Measurements from ENCODE around the gene CMIP.

The CMIP gene

GRCh38 chr16:81627729-81628244 is 183.2 kb downstream of the CMIP start:
- no peak for TF ChIP-seq CTCF (IDR thresholded peaks at IDR 0.05; ENCODE audit: low read depth, low read length, missing control alignments)
- H3K4me3 ChIP-seq (ENCODE audit: low read depth, low read length), result no peak overlapping the region
- DNase-seq (ENCODE audit: low read depth), result no peak

DNA sequence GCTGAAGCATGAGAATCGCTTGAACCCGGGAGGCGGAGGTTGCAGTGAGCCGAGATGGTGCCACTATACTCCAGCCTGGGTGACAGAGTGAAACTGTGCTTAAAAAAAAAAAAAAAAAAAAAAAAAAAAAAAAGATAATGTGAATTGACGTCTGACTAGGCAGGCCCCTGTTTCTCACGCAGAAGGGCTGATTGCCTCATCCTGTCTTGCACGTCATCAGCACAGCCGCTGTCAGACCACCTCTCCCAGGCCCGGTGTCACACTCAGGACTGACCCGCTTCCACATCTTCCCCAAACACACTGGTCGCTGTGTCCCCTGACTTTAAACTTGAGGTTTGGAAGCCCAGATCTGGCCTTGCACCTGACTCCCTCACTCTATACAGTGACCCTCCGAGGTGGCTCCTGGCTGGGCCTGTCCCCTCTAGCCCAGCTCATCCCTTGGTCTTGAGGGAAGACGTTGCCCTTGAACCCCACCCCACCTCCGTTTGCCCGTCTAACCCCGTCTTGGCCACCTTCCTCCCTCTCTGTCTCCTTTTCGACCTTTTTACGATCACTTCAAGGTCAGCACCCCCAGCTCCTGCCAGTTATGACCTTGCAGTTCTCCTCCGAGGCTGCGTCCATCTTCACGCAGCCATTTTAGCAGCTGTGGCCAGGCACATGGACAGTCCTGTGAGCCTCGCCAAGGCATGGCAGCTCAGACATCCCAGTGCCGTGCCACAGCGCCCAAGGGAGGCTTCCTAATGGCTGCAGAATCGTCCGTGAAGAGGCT is 184.6 kb downstream of the CMIP start:
- no peak overlapping the region for H3K4me3 ChIP-seq (ENCODE audit: low read depth, low read length)
- TF ChIP-seq CTCF (IDR thresholded peaks at IDR 0.05; ENCODE audit: low read depth, low read length, missing control alignments), result no peak
- DNase-seq (ENCODE audit: low read depth), result no peak

DNA sequence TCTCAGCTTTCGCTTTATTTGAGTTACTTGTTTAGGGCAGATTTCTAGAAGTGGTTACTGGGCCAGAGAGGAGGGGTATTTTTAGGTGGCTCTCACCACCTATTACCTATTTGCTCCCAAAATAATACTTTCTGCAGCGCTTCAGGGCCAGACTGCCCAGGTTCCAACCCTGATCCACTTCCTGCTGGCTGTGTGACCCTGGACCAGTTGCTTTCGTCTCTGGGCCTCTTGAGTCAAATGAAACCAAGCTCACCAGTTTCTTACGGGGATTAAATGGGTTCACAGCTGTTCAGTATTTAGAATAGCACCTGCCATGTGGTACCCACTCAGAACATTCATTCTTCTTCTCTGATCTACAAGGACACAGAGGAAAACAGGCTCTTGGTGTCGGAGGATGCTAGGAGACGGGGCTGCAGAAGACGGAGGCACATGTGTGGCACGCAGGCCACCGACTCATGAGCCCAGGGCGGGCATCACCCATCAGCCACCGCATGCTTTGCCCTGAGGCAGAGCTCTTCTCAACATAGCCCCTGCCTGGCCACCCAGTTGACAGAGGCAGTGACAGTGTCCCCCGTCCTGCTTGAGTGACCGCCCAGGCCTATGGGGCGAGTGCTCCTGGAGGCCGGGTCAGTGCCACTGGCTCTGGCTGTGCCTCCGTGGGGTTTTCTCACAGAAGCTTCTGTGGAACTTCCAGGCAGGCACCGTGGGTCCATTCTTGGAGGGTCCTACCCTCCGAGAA is 185.5 kb downstream of the CMIP start:
- no peak overlapping the region for H3K4me3 ChIP-seq (ENCODE audit: low read depth, low read length)
- DNase-seq (ENCODE audit: low read depth), result no peak
- TF ChIP-seq CTCF (IDR thresholded peaks at IDR 0.05; ENCODE audit: low read depth, low read length, missing control alignments), result no peak

- TF ChIP-seq CTCF (IDR thresholded peaks at IDR 0.05; ENCODE audit: low read depth, low read length, missing control alignments), result no peak
- DNase-seq (ENCODE audit: low read depth), result no peak
- no peak overlapping the region for H3K4me3 ChIP-seq (ENCODE audit: low read depth, low read length)
Measured at GRCh38 chr16:81630635-81631031, 186.0 kb downstream of the CMIP start.

DNA sequence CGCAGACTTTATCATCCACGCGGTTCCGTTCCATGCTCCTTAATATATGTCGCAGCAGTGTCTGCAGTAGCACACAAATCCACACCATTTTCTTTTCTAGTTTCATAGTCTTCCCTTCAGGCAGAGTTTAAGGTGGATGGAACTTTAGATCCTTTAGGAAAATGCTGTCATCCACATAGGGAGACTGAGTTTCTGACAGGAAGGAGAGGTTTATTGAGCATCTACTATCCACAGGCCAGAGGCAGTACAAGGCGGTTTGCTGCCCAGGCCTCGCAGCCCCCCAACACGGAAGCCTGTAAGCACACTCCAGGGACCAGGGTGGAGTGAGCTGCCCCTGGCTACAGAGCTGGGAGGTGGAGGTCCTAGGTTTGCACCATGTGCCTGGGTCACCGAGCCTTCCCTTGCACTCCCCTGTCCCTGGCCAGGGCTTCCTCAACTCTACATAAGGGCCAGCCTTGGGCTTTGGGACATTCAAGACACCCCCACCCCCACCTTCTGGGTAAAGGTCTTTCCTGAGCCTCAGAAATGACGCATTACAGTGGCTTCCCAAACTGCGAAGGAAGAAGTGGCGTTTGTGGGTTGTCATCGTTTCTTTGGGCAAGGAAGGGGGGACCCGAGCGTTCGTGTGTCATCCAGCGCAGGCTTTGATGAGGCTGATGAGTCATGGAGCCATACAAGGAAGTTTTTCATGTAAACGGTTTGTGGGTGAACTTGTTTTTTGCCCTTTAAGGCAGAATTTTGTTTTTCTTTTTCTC is 188.0 kb downstream of the CMIP start:
- DNase-seq (ENCODE audit: low read depth), result no peak
- H3K4me3 ChIP-seq (ENCODE audit: low read depth, low read length), result no peak overlapping the region
- no peak for TF ChIP-seq CTCF (IDR thresholded peaks at IDR 0.05; ENCODE audit: low read depth, low read length, missing control alignments)

DNA sequence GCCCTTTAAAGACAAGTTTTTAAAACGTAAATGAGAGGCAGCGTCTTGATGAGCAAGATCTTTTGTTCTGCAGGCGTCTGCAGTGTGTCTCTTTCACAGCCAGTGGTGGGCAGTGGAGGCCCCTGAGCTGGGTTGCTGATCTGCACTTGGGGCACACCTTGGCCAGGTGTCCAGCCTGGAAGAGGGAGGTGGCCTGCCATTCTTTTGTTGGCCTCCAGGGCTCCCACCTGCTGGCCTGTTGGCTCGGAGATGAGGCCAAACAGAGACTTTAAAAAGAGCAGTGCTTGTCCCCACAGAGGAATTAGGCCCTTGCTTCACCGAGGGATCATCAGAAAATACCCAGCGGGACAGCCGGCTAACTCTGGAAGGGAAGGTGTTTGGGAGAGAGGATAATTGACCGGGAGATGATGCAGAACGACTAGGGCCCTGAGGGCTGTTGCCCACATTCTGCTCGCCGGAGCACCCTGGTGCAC is 188.6 kb downstream of the CMIP start:
- no peak for DNase-seq (ENCODE audit: low read depth)
- TF ChIP-seq CTCF (IDR thresholded peaks at IDR 0.05; ENCODE audit: low read depth, low read length, missing control alignments), result peak; percentile 26
- no peak overlapping the region for H3K4me3 ChIP-seq (ENCODE audit: low read depth, low read length)

All from GM12864 (cell line).